TTC549 (cell line): ENCODE data around the gene TTLL11.
"Not testable (repeated sequence)": the region's sequence is repeated elsewhere in the genome, so short reads cannot be mapped to it uniquely, and the experiment has no call there.

Experiments
- FAIRE-seq: peaks from 2 replicates; lab custom pipeline; 2012; peaks lifted over from hg19 to GRCh38; lab: Jason Lieb, UNC

Gene TTLL11

DNA sequence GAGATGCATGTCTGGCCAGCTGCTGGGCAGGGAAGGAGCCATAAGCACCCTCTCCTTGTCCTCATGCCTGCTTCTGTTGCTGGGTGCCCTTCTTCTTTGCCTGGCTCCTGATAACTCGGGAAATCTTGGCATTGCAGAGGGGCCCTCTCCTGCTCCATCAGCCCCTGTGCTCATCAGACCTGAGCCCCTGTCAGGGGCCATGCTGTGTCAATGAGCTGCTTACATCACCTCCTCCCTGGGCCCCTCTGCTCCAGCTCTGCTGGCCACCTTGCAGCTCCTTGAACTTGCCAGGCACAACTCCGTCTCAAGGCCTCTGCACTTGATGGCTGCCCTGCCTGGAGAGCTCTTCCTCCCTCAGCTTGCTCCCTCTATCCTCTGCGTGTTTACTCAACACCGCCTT lies 194.3 kb downstream of the TTLL11 start:
- no peak for FAIRE-seq

- no peak for FAIRE-seq
Observed at GRCh38 chr9:121897140-121897539, 196.0 kb downstream of the TTLL11 start.

- no peak for FAIRE-seq
Observed at GRCh38 chr9:121896545-121896943, 196.6 kb downstream of the TTLL11 start.

- no peak for FAIRE-seq
Observed at GRCh38 chr9:121895818-121896544, 197.1 kb downstream of the TTLL11 start.

- no peak for FAIRE-seq
Observed at GRCh38 chr9:121895358-121895757, 197.8 kb downstream of the TTLL11 start.

GRCh38 chr9:121894380-121894779 lies 198.7 kb downstream of the TTLL11 start:
- FAIRE-seq = not testable (repeated sequence)

GRCh38 chr9:121893786-121894185 lies 199.3 kb downstream of the TTLL11 start:
- no peak for FAIRE-seq

- FAIRE-seq = no peak
Observed at GRCh38 chr9:121892706-121893105, 200.4 kb downstream of the TTLL11 start.

- no peak for FAIRE-seq
Observed at GRCh38 chr9:121890746-121891145, 202.4 kb downstream of the TTLL11 start.

GRCh38 chr9:121889990-121890563 lies 203.0 kb downstream of the TTLL11 start:
- no peak for FAIRE-seq

DNA sequence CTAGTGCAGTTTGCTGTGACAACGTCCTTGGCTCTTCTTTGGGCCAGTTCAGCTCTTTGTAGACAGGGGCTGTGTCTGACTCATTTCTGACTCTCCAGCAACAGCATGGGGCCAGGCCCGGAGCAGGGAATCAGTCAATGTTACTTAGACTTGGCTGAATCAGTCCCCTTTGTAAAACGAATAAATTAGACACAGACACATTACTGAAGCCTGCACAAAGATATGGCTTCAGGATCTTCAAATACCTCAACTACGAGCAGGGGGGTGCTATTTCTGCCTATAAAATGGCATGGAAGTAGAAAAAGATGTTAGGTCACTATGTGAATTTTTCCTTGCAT lies 204.7 kb downstream of the TTLL11 start:
- FAIRE-seq = no peak

DNA sequence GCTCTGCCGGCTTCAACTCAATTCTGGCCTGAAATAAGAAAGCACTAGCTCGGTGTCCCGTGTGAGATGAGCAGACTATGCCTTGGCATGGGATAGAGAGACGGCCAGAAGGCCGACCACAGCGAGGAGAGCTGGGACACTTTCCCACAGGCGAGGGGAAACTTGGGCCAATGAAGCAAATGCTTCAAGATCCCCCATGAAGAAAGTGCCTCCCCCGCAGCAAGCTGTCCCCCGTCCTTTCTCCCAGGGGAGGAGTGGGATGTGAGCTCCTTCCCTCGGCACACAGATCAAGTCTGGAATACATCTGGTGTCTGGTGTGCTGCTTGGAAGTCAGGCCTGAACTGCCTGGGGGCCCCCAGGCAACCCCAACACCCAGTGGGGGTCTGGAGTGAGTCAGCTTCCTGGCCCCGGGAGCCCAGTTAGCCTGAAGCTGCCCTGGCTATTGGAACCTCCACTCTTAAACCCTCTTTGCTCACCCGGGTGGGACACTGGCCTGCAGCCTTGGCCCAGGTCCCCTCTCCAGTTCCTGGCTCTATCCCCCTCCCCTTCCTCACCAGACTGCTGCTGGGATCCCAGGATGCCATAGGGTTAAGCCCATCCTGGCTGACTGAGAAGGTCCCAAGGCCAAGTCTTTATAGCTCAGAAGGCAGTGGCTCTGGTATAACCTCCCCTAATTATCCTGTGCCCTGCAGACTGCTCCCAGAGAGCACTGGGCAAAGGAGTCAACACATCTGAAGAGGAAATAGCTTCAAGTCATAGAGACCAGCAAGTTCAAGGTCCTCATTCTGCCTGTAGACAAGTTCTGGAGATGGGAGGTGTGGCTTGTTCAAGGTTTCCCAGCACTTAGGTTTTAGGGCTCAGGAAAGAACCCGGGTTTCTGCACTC lies 205.3 kb downstream of the TTLL11 start:
- no peak for FAIRE-seq

- no peak for FAIRE-seq
Observed at GRCh38 chr9:121886759-121887485, 206.2 kb downstream of the TTLL11 start.

GRCh38 chr9:121885345-121885901 lies 207.7 kb downstream of the TTLL11 start:
- FAIRE-seq = no peak

- no peak for FAIRE-seq
Observed at GRCh38 chr9:121884057-121884541, 209.0 kb downstream of the TTLL11 start.

DNA sequence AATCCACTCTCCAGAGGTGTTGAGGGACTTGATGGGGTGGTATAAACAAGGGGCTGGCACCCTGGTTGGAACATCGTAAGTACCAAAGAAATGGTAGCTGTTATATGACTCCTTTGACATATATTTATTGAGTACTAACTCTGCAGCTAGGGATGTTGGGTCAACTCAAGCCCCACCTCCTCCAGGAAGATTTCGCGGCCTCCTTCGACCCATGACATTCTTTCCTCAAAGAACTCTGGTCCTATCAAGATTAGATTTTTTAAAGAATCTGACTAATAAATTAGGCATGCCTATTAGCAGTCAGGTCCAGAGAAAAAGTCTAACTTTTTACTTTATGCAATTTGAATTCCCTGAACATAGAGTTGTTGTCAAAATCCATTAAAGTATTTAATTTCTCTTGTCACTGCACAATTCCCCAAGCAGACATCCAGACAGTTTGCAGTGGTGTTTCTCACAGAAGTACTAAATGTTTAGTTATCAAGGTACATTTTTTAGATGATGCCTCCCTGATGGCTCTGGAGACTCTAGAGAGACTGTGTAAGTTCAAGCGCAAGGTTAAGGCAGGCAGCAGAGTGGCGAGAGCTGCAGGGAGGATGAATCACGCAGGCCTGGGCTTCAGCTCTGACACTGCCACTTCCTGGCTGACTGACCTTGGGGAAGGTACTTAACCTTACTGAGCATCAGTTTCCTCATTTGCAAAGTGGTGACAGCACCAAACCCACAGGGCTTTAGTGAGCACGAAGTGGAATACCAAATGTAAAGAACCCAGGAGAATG lies 209.6 kb downstream of the TTLL11 start:
- no peak for FAIRE-seq

- no peak for FAIRE-seq
Observed at GRCh38 chr9:121881920-121882500, 211.1 kb downstream of the TTLL11 start.

DNA sequence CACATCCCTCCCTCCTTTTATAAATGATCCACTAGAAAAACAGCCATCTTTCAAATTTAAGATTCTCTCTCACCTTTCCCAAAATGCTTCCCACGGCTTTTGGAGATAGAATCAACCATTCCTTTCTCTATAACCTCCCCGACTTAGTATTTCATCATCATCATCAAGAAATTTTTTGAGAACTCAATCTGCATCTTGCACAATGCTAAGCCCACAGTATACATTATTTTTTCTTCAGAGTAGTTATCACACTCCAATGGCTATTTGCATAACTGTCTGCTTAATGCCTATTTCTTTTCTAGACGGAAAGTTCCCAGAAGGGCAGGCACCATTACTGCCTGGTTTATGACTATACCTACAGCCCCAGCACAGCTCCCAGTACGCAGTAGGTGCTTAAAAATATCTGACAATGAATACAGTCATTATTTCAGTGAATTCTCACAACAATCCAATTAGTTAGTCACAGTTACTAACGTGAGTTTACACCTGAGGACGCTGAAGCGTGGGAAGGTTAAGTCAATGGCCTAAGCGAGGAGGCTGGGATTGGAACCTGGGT lies 212.7 kb downstream of the TTLL11 start:
- no peak for FAIRE-seq

DNA sequence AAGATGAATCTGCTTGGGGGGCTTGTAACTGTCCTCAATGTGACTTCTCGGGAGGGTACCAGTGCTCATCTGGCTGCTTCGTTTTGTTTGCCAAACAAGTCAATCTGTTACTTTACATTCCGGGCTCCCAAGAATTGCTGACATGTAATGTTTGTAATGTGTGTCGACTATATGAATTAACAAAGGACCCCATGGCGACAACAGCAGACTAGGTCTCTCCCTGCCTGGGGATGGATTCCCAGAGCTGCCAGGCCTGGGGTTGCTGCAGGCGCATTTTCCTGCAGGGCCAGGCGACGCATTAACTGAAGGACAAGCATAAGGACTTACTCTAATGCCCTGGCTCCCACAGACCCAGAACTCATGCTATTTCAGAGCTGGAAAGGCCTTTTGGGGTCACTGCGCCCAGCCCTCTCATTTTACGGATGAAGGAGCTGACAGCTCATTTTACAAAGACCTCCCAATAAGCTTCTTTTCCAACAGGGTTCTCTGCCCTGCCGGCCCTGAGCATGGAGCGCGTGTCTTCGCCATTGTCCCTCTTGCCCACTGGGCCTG lies 214.8 kb downstream of the TTLL11 start:
- no peak for FAIRE-seq

- no peak for FAIRE-seq
Observed at GRCh38 chr9:121876658-121877271, 216.3 kb downstream of the TTLL11 start.
